SK-N-SH treated with all-trans-retinoic acid at 6 μM for 48 hours (cell line): Measurements from ENCODE around the gene ERCC4.

ENCODE experiments used
- ATAC-seq: fragments of 200-7000 bp; cut with Tn5 transposase; 3 replicates; pipeline ENCODE4 v1.9.1; 2020; ENCODE audit warnings: mild to moderate bottlenecking, moderate library complexity
- ARNTL ChIP-seq: fragments of 450-650 bp; formaldehyde crosslinking; IDR thresholded peaks from 2 replicates; pipeline ENCODE4 v1.5.0; 2020; ENCODE audit warnings: low read depth, mild to moderate bottlenecking, moderate library complexity, borderline replicate concordance
- BACH2 ChIP-seq: fragments of 250-450 bp; sonication (Bioruptor Pico); IDR thresholded peaks from 2 replicates; pipeline ENCODE4 v1.9.0; 2021; ENCODE audit warnings: mild to moderate bottlenecking, borderline replicate concordance
- CSDC2 ChIP-seq: fragments of 250-450 bp; sonication (Bioruptor Pico); IDR thresholded peaks from 2 replicates; pipeline ENCODE4 v1.5.0; 2020; ENCODE audit warnings: mild to moderate bottlenecking, moderate library complexity
- CSRNP3 ChIP-seq: fragments of 250-450 bp; sonication (Bioruptor Pico); IDR thresholded peaks from 2 replicates; pipeline ENCODE4 v1.5.1; 2021; ENCODE audit warnings: mild to moderate bottlenecking, moderate library complexity
- ESRRG ChIP-seq: fragments of 250-450 bp; sonication (Bioruptor Pico); IDR thresholded peaks from 2 replicates; pipeline ENCODE4 v1.6.1; 2021; ENCODE audit warnings: mild to moderate bottlenecking
- GLIS3 ChIP-seq: fragments of 250-450 bp; sonication (Bioruptor Pico); IDR thresholded peaks from 2 replicates; pipeline ENCODE4 v1.5.0; 2020; ENCODE audit warnings: mild to moderate bottlenecking, moderate library complexity
- ISL1 ChIP-seq: fragments of 250-450 bp; sonication (Bioruptor Pico); IDR thresholded peaks from 2 replicates; pipeline ENCODE4 v2.1.2; 2022; ENCODE audit warnings: mild to moderate bottlenecking, moderate library complexity
- OSR1 ChIP-seq: fragments of 250-450 bp; sonication (Bioruptor Pico); IDR thresholded peaks from 2 replicates; pipeline ENCODE4 v1.8.0; 2022; ENCODE audit warnings: moderate library complexity, mild to moderate bottlenecking, inconsistent platforms
- PATZ1 ChIP-seq: fragments of 250-450 bp; sonication (Bioruptor Pico); IDR thresholded peaks from 2 replicates; pipeline ENCODE4 v1.8.0; 2020; ENCODE audit warnings: mild to moderate bottlenecking, moderate library complexity, borderline replicate concordance
- POU6F1 ChIP-seq: fragments of 250-450 bp; sonication (Bioruptor Pico); IDR thresholded peaks from 2 replicates; pipeline ENCODE4 v1.8.0; 2021; ENCODE audit warnings: low read depth, mild to moderate bottlenecking, moderate library complexity, borderline replicate concordance
- PPARA ChIP-seq: fragments of 250-450 bp; sonication (Bioruptor Pico); IDR thresholded peaks from 2 replicates; pipeline ENCODE4 v1.5.0; 2020; ENCODE audit warnings: mild to moderate bottlenecking, borderline replicate concordance
- RARB ChIP-seq: fragments of 250-450 bp; sonication (Bioruptor Pico); IDR thresholded peaks from 2 replicates; pipeline ENCODE4 v1.8.0; 2021; ENCODE audit warnings: mild to moderate bottlenecking, moderate library complexity
- SNAI2 ChIP-seq: fragments of 250-450 bp; sonication (Bioruptor Pico); IDR thresholded peaks from 2 replicates; pipeline ENCODE4 v1.5.0; 2020; ENCODE audit warnings: mild to moderate bottlenecking, moderate library complexity
- TOX ChIP-seq: fragments of 250-450 bp; sonication (Bioruptor Pico); IDR thresholded peaks from 2 replicates; pipeline ENCODE4 v1.8.0; 2021; ENCODE audit warnings: mild to moderate bottlenecking, moderate library complexity, borderline replicate concordance
- ZC3H10 ChIP-seq: fragments of 250-450 bp; sonication (Bioruptor Pico); IDR thresholded peaks from 2 replicates; pipeline ENCODE4 v1.5.1; 2021; ENCODE audit warnings: mild to moderate bottlenecking, moderate library complexity
- ZNF565 ChIP-seq: fragments of 450-650 bp; formaldehyde crosslinking; conservative IDR thresholded peaks from 2 replicates; pipeline ENCODE4 v1.5.0; 2020; ENCODE audit warnings: low read depth, mild to moderate bottlenecking, moderate library complexity
- ZNF70 ChIP-seq: fragments of 450-650 bp; formaldehyde crosslinking; IDR thresholded peaks from 2 replicates; pipeline ENCODE4 v1.5.0; 2020; ENCODE audit warnings: mild to moderate bottlenecking, moderate library complexity
- ZNF8 ChIP-seq: fragments of 450-650 bp; formaldehyde crosslinking; IDR thresholded peaks from 2 replicates; pipeline ENCODE4 v1.5.0; 2020; ENCODE audit warnings: mild to moderate bottlenecking, moderate library complexity
- TF ChIP-seq, protein P1 (sequence below): fragments of 250-450 bp; sonication (Bioruptor Pico); IDR thresholded peaks from 2 replicates; pipeline ENCODE4 v1.5.1; 2020; ENCODE audit warnings: low read depth, mild to moderate bottlenecking, moderate library complexity
- TF ChIP-seq, protein P2 (sequence below): fragments of 250-450 bp; sonication (Bioruptor Pico); IDR thresholded peaks from 2 replicates; pipeline ENCODE4 v1.5.0; 2020; ENCODE audit warnings: mild to moderate bottlenecking, moderate library complexity

ERCC4 gene

DNA sequence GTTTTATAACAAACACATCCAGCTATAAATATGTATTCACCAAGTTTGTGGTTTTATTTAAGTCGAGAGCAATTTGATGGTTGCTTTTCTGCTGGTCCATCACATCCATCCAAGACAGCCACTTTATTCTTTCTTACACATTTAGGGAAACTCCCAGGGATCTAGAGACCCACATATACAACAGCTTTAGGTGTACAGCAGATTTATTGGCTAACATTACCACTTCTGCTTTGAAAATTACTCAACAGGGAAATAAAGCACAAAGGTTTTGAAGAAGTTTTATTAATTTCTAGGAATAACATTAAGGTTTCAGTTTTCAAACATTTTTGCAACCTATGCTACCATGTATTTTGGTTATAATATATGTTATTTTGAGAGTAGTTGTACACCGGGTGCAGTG, 6.9 kb downstream of the ERCC4 start:
- ATAC-seq, result no peak
- TF ChIP-seq ZNF565 (CRISPR knock-in tag) (no peak), CSRNP3 (no peak), ARNTL (CRISPR knock-in tag) (no peak), ISL1 (no peak), RARB (CRISPR knock-in tag) (no peak), ZNF70 (CRISPR knock-in tag) (no peak), POU6F1 (CRISPR knock-in tag) (no peak), CSDC2 (no peak), PATZ1 (no peak), ZNF8 (CRISPR knock-in tag) (no peak), TOX (CRISPR knock-in tag) (no peak), ZC3H10 (CRISPR knock-in tag) (no peak), PPARA (CRISPR knock-in tag) (no peak), SNAI2 (no peak), GLIS3 (CRISPR knock-in tag) (no peak), ESRRG (CRISPR knock-in tag) (no peak), BACH2 (CRISPR knock-in tag) (no peak)
- TF ChIP-seq, protein P1, sequence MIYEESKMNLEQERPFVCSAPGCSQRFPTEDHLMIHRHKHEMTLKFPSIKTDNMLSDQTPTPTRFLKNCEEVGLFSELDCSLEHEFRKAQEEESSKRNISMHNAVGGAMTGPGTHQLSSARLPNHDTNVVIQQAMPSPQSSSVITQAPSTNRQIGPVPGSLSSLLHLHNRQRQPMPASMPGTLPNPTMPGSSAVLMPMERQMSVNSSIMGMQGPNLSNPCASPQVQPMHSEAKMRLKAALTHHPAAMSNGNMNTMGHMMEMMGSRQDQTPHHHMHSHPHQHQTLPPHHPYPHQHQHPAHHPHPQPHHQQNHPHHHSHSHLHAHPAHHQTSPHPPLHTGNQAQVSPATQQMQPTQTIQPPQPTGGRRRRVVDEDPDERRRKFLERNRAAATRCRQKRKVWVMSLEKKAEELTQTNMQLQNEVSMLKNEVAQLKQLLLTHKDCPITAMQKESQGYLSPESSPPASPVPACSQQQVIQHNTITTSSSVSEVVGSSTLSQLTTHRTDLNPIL (CRISPR knock-in tag), result no peak
- TF ChIP-seq, protein P2, sequence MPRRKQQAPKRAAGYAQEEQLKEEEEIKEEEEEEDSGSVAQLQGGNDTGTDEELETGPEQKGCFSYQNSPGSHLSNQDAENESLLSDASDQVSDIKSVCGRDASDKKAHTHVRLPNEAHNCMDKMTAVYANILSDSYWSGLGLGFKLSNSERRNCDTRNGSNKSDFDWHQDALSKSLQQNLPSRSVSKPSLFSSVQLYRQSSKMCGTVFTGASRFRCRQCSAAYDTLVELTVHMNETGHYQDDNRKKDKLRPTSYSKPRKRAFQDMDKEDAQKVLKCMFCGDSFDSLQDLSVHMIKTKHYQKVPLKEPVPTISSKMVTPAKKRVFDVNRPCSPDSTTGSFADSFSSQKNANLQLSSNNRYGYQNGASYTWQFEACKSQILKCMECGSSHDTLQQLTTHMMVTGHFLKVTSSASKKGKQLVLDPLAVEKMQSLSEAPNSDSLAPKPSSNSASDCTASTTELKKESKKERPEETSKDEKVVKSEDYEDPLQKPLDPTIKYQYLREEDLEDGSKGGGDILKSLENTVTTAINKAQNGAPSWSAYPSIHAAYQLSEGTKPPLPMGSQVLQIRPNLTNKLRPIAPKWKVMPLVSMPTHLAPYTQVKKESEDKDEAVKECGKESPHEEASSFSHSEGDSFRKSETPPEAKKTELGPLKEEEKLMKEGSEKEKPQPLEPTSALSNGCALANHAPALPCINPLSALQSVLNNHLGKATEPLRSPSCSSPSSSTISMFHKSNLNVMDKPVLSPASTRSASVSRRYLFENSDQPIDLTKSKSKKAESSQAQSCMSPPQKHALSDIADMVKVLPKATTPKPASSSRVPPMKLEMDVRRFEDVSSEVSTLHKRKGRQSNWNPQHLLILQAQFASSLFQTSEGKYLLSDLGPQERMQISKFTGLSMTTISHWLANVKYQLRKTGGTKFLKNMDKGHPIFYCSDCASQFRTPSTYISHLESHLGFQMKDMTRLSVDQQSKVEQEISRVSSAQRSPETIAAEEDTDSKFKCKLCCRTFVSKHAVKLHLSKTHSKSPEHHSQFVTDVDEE, result no peak
- TF ChIP-seq, all 23 proteins: peak for 0

GRCh38 chr16:13928646-13929045, 8.7 kb downstream of the ERCC4 start:
- ATAC-seq, result no peak
- TF ChIP-seq ISL1 (no peak), PATZ1 (no peak), GLIS3 (CRISPR knock-in tag) (no peak), CSRNP3 (no peak), RARB (CRISPR knock-in tag) (no peak), CSDC2 (no peak), SNAI2 (no peak), OSR1 (CRISPR knock-in tag) (no peak), TOX (CRISPR knock-in tag) (no peak), POU6F1 (CRISPR knock-in tag) (no peak)
- TF ChIP-seq, protein P1 (CRISPR knock-in tag), result no peak
- TF ChIP-seq, protein P2, result no peak
